OCI-LY7 (cell line): ENCODE data around the gene LCAT. TPM values are rescaled to one million over a fixed set of nuclear protein-coding genes. Genes with fewer than 3 reads are reported as not detected.
A peak's percentile ranks its signal among the peaks of the same experiment; 100 is the strongest.

Source experiments
- BruUV-seq: library from RNA; stranded (reverse); fragments of 400-500 nt; replicated peaks from 2 replicates; lab custom pipeline; 2021; lab: Mats Ljungman, UMichigan
- CTCF ChIA-PET: fragments of 300-600 bp; sonication (Branson Sonifier 250); formaldehyde crosslinking; loops from one replicate; lab custom pipeline; 2022; ENCODE audit warnings: antibody characterized with exemption; ENCODE audit not compliant: unreplicated experiment; lab: Charles Lee
- POLR2A ChIA-PET: fragments of 300-600 bp; sonication (Branson Sonifier 250); formaldehyde crosslinking; loops from one replicate; lab custom pipeline; 2022; ENCODE audit warnings: antibody characterized with exemption; lab: Charles Lee
- DNase-seq: peaks from one replicate; pipeline ENCODE4 v3.0.0-alpha.2; 2015; ENCODE audit warnings: low spot score
- H2AFZ ChIP-seq: fragments of 200-600 bp; sonication (generic), shearing (Covaris generic); 2 replicates; pipeline ENCODE4 v1.6.1; 2014; ENCODE audit warnings: mild to moderate bottlenecking, antibody characterized with exemption, low read length, moderate library complexity
- H3K27ac ChIP-seq: fragments of 200-600 bp; sonication (generic); 2 replicates; pipeline ENCODE4 v1.5.1; 2014; ENCODE audit warnings: mixed run types, low read depth, mild to moderate bottlenecking, moderate library complexity, low read length, inconsistent platforms; ENCODE audit not compliant: poor library complexity, severe bottlenecking
- H3K36me3 ChIP-seq: fragments of 200-600 bp; sonication (generic); 2 replicates; pipeline ENCODE4 v1.6.1; 2014; ENCODE audit warnings: mild to moderate bottlenecking, antibody characterized with exemption, low read length, moderate library complexity, mixed read lengths; ENCODE audit not compliant: insufficient read depth
- H3K4me1 ChIP-seq: fragments of 200-600 bp; sonication (generic); 2 replicates; pipeline ENCODE4 v1.5.1; 2014; ENCODE audit warnings: mild to moderate bottlenecking, low read length; ENCODE audit not compliant: insufficient read depth, poor library complexity, severe bottlenecking
- H3K4me2 ChIP-seq: fragments of 200-600 bp; sonication (generic); 2 replicates; pipeline ENCODE4 v1.6.1; 2014; ENCODE audit warnings: mild to moderate bottlenecking, low read length
- H3K4me3 ChIP-seq: fragments of 200-600 bp; sonication (generic); 2 replicates; pipeline ENCODE4 v1.5.1; 2014; ENCODE audit warnings: mild to moderate bottlenecking, low read depth, low read length; ENCODE audit not compliant: poor library complexity, severe bottlenecking
- H3K79me2 ChIP-seq: fragments of 200-600 bp; sonication (generic); 2 replicates; pipeline ENCODE4 v1.6.1; 2016; ENCODE audit warnings: low read depth, mild to moderate bottlenecking, low read length, moderate library complexity, mixed read lengths; ENCODE audit not compliant: insufficient read depth
- H3K9me2 ChIP-seq: fragments of 200-600 bp; sonication (generic); 2 replicates; pipeline ENCODE4 v1.6.1; 2016; ENCODE audit warnings: mild to moderate bottlenecking, low read length, mixed read lengths; ENCODE audit not compliant: insufficient read depth
- H3K9me3 ChIP-seq: fragments of 200-600 bp; sonication (generic); 2 replicates; pipeline ENCODE4 v1.6.1; 2014; ENCODE audit warnings: mild to moderate bottlenecking, mixed run types, low read length, mixed read lengths
- H4K20me1 ChIP-seq: fragments of 200-600 bp; sonication (generic); 2 replicates; pipeline ENCODE4 v1.6.1; 2014; ENCODE audit warnings: mild to moderate bottlenecking, antibody characterized with exemption, low read length, moderate library complexity, mixed read lengths; ENCODE audit not compliant: insufficient read depth
- EZH2phosphoT487 ChIP-seq: fragments of 200-600 bp; sonication (generic); IDR thresholded peaks from 2 replicates; pipeline ENCODE4 v1.6.1; 2018; ENCODE audit warnings: low read depth, borderline replicate concordance, mild to moderate bottlenecking, mixed run types, antibody characterized with exemption, low read length, moderate library complexity, mixed read lengths
- intact Hi-C: fragments of 100-400 bp; cut with micrococcal nuclease; formaldehyde crosslinking; loops from one replicate; pipeline ENCODE4 v1.10.0; 2022; ENCODE audit not compliant: unreplicated experiment
- total RNA-seq, 2 experiments: library from RNA; depleted of rRNA in 1 of 2; stranded (reverse); fragments of >200 nt in 1 of 2; shearing (Covaris generic) in 1 of 2; gene quantifications; 2 replicates each; pipeline ENCODE4 v1.2.3, GENCODE V29; 2014 to 2022
- TF ChIP-seq, protein P1 (sequence below): fragments of 200-600 bp; sonication (generic); conservative IDR thresholded peaks from 2 replicates; pipeline ENCODE4 v1.5.1; 2014; ENCODE audit warnings: mild to moderate bottlenecking, antibody characterized with exemption, low read length, moderate library complexity, mixed read lengths

The LCAT gene
- total RNA-seq, 2 experiments from 2014 or later, result 4.4 to 9.8 TPM

DNA sequence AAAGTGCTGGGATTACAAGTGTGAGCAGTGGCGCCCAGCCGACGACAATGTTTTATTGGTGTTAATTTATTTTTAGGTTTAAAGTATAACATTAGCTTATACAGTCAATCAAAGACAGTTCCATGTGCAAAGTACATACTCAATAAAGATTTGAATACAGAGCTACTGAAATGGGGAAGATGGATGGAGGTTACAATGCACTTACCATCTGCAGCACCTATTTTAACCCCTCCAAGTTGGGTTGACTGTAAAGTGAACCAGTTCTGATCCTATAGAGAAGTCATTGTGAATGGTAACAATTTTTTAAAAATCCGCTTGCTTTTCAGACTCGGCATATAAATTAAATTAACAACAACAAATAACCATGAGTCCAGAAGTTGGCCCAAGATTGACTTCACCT, 51.5 kb downstream of the LCAT start:
- Histone ChIP-seq H3K4me2 (peak overlapping the region; percentile 82), H3K27ac (no peak overlapping the region), H3K79me2 (peaks cover 15% of the 10 kb centered on the region; the same call in 1 of the 2 replicates), H3K36me3 (no peaks in the 10 kb centered on the region), H3K4me3 (peak overlapping the region; percentile 99), H3K9me3 (no peaks in the 10 kb centered on the region), H4K20me1 (no peaks in the 10 kb centered on the region), H2AFZ (peak overlapping the region; percentile 97), H3K9me2 (no peaks in the 10 kb centered on the region), H3K4me1 (peaks cover 15% of the 10 kb centered on the region)
- TF ChIP-seq, protein P1, sequence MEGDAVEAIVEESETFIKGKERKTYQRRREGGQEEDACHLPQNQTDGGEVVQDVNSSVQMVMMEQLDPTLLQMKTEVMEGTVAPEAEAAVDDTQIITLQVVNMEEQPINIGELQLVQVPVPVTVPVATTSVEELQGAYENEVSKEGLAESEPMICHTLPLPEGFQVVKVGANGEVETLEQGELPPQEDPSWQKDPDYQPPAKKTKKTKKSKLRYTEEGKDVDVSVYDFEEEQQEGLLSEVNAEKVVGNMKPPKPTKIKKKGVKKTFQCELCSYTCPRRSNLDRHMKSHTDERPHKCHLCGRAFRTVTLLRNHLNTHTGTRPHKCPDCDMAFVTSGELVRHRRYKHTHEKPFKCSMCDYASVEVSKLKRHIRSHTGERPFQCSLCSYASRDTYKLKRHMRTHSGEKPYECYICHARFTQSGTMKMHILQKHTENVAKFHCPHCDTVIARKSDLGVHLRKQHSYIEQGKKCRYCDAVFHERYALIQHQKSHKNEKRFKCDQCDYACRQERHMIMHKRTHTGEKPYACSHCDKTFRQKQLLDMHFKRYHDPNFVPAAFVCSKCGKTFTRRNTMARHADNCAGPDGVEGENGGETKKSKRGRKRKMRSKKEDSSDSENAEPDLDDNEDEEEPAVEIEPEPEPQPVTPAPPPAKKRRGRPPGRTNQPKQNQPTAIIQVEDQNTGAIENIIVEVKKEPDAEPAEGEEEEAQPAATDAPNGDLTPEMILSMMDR, result no peak
- no peak for TF ChIP-seq EZH2phosphoT487
- DNase-seq, result no peak
- intact Hi-C loops, result no loop called here
- POLR2A ChIA-PET, result no interaction called here
- CTCF ChIA-PET, result interaction anchor here (0.6 kb wide), 1 partner anchor 69 kb away, joined by 3 read pairs; no protein-coding TSS in a partner anchor
- TSS peak; percentile 95 for BruUV-seq

Other genes with a start within 250 kb of the LCAT start
- 13.2 and 16.2 TPM in 2 replicates for gene GFOD2, start 224.8 kb downstream of the LCAT start, total RNA-seq (2014; rRNA removed; shearing (Covaris generic))
- gene GFOD2, start 224.8 kb downstream of the LCAT start, total RNA-seq (2022), result 18.0 and 18.5 TPM in 2 replicates
- gene RANBP10, start 137.6 kb downstream of the LCAT start, total RNA-seq (2014; rRNA removed; shearing (Covaris generic)), result 6.7 and 12.3 TPM in 2 replicates
- gene RANBP10, start 137.6 kb downstream of the LCAT start, total RNA-seq (2022), result 20.0 and 21.4 TPM in 2 replicates
- 0.28 and 0.76 TPM in 2 replicates for gene TSNAXIP1, start 137.2 kb downstream of the LCAT start, total RNA-seq (2014; rRNA removed; shearing (Covaris generic))
- 0.68 and 0.91 TPM in 2 replicates for gene TSNAXIP1, start 137.2 kb downstream of the LCAT start, total RNA-seq (2022)
- 52.9 and 66.3 TPM in 2 replicates for gene THAP11, start 101.8 kb downstream of the LCAT start, total RNA-seq (2014; rRNA removed; shearing (Covaris generic))
- gene THAP11, start 101.8 kb downstream of the LCAT start, total RNA-seq (2022), result 38.8 and 39.5 TPM in 2 replicates
- gene NUTF2, start 97.2 kb downstream of the LCAT start, total RNA-seq (2014; rRNA removed; shearing (Covaris generic)), result 168 and 187 TPM in 2 replicates
- 143 and 144 TPM in 2 replicates for gene NUTF2, start 97.2 kb downstream of the LCAT start, total RNA-seq (2022)
- 74.7 and 85.3 TPM in 2 replicates for gene CENPT, start 96.4 kb downstream of the LCAT start, total RNA-seq (2014; rRNA removed; shearing (Covaris generic))
- 48.9 and 55.4 TPM in 2 replicates for gene CENPT, start 96.4 kb downstream of the LCAT start, total RNA-seq (2022)
- 58.4 and 89.6 TPM in 2 replicates for gene EDC4, start 71.1 kb downstream of the LCAT start, total RNA-seq (2014; rRNA removed; shearing (Covaris generic))
- 86.6 and 100 TPM in 2 replicates for gene EDC4, start 71.1 kb downstream of the LCAT start, total RNA-seq (2022)
- 0.66 and 1.7 TPM in 2 replicates for gene NRN1L, start 59.2 kb downstream of the LCAT start, total RNA-seq (2014; rRNA removed; shearing (Covaris generic))
- 0.80 and 1.2 TPM in 2 replicates for gene NRN1L, start 59.2 kb downstream of the LCAT start, total RNA-seq (2022)
- gene PSKH1, start 50.9 kb downstream of the LCAT start, total RNA-seq (2014; rRNA removed; shearing (Covaris generic)), result 9.7 and 10.4 TPM in 2 replicates
- 23.8 and 27.1 TPM in 2 replicates for gene PSKH1, start 50.9 kb downstream of the LCAT start, total RNA-seq (2022)
- 5.9 and 9.6 TPM in 2 replicates for gene CTRL, start 12.3 kb downstream of the LCAT start, total RNA-seq (2014; rRNA removed; shearing (Covaris generic))
- 4.0 and 5.1 TPM in 2 replicates for gene CTRL, start 12.3 kb downstream of the LCAT start, total RNA-seq (2022)
- 179 and 227 TPM in 2 replicates for gene PSMB10, start 7.3 kb downstream of the LCAT start, total RNA-seq (2014; rRNA removed; shearing (Covaris generic))
- 89.9 and 98.2 TPM in 2 replicates for gene PSMB10, start 7.3 kb downstream of the LCAT start, total RNA-seq (2022)
- 8.3 and 10.0 TPM in 2 replicates for gene SLC12A4, start 24.5 kb upstream of the LCAT start, total RNA-seq (2014; rRNA removed; shearing (Covaris generic))
- 16.7 and 22.5 TPM in 2 replicates for gene SLC12A4, start 24.5 kb upstream of the LCAT start, total RNA-seq (2022)
- gene DPEP3, start 36.4 kb upstream of the LCAT start, total RNA-seq (2014; rRNA removed; shearing (Covaris generic)), result not detected in 2 replicates
- gene DPEP3, start 36.4 kb upstream of the LCAT start, total RNA-seq (2022), result not detected in 2 replicates
- gene DPEP2, start 55.4 kb upstream of the LCAT start, total RNA-seq (2014; rRNA removed; shearing (Covaris generic)), result 0.13 and 0.22 TPM in 2 replicates
- gene DPEP2, start 55.4 kb upstream of the LCAT start, total RNA-seq (2022), result 0.23 and 0.37 TPM in 2 replicates
- gene DPEP2NB, start 71.8 kb upstream of the LCAT start, total RNA-seq (2014; rRNA removed; shearing (Covaris generic)), result 0.72 TPM in 1 of 2 replicates, not detected in the other
- not detected in 2 replicates for gene DPEP2NB, start 71.8 kb upstream of the LCAT start, total RNA-seq (2022)
- 27.9 and 31.4 TPM in 2 replicates for gene DDX28, start 79.1 kb upstream of the LCAT start, total RNA-seq (2014; rRNA removed; shearing (Covaris generic))
- 16.9 and 18.1 TPM in 2 replicates for gene DDX28, start 79.1 kb upstream of the LCAT start, total RNA-seq (2022)
- gene DUS2, start 79.2 kb upstream of the LCAT start, total RNA-seq (2014; rRNA removed; shearing (Covaris generic)), result 19.9 and 20.7 TPM in 2 replicates
- gene DUS2, start 79.2 kb upstream of the LCAT start, total RNA-seq (2022), result 32.4 and 34.7 TPM in 2 replicates
- 60.9 and 73.4 TPM in 2 replicates for gene NFATC3, start 141.2 kb upstream of the LCAT start, total RNA-seq (2014; rRNA removed; shearing (Covaris generic))
- gene NFATC3, start 141.2 kb upstream of the LCAT start, total RNA-seq (2022), result 76.0 and 91.7 TPM in 2 replicates